ENCODE results near the gene NR3C2.

GRCh38 chr4:148295642-148296041 is 146.6 kb downstream of the NR3C2 start:
- no peak for TF ChIP-seq CTCF (IDR thresholded peaks at IDR 0.05)
- TF ChIP-seq POLR2A (IDR thresholded peaks at IDR 0.05) = no peak

Data from prostate gland (tissue), 2 donors.